DMS79 treated with DMSO at 0.1 percent for 48 hours (cell line): ENCODE data around the gene ZYG11B.
"Not testable (repeated sequence)": the region's sequence is repeated elsewhere in the genome, so short reads cannot be mapped to it uniquely, and the experiment has no call there.

Experiments used
- DNase-seq: peaks from one replicate; lab custom pipeline; 2025; lab: John Stamatoyannopoulos, UW

Gene ZYG11B

GRCh38 chr1:52852854-52853253 is 126.6 kb downstream of the ZYG11B start:
- no peak for DNase-seq

- DNase-seq: no peak
These were observed 129.3 kb downstream of the ZYG11B start for GRCh38 chr1:52855584-52855983.

- DNase-seq: no peak
These were observed 129.8 kb downstream of the ZYG11B start for GRCh38 chr1:52856026-52856425.

- no peak for DNase-seq
These were observed 131.2 kb downstream of the ZYG11B start for GRCh38 chr1:52857443-52857842.

- no peak for DNase-seq
These were observed 136.6 kb downstream of the ZYG11B start for GRCh38 chr1:52862666-52863458.

- no peak for DNase-seq
These were observed 141.0 kb downstream of the ZYG11B start for GRCh38 chr1:52867087-52867863.

- DNase-seq: not testable (repeated sequence)
These were observed 143.5 kb downstream of the ZYG11B start for GRCh38 chr1:52869727-52870126.

- DNase-seq: no peak
These were observed 150.6 kb downstream of the ZYG11B start for GRCh38 chr1:52876843-52877242.
